Measurements from ENCODE around the gene SRGAP1. TPM values are rescaled to one million over a fixed set of nuclear protein-coding genes. Genes with fewer than 3 reads are reported as not detected.

The SRGAP1 gene
- total RNA-seq, 1 experiment from 2014 or later = 26.8 TPM

DNA sequence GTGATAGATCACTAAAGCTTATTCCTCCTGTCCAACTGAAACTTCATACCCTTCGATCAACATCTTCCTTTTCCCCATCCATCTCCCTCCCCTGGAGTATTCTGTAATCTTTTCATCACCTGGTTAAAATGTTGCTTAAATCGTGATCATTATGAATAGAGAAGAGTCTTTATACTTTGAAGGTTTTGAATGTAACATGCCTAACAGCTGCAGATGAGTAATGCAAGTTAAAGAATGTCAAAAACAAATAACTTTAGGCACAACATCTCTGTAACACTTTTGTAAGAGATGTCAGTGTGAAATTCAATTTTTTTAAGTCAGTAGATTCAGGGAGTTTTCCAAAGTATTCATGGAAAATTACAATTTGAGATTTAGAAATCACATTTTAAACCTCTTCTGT, 39.8 kb upstream of the SRGAP1 start:
- ChIA-PET CTCF (no interaction called here), POLR2A (no interaction called here)
- no peak for TF ChIP-seq POLR2AphosphoS5 (IDR thresholded peaks at IDR 0.05; ENCODE audit: low read depth, low read length)
- in situ Hi-C loops (cut with HindIII; ENCODE audit: low pct_unique_long_range_greater_than_20kb, low sequenced_read_pairs) = no loop called here
- Histone ChIP-seq H3K4me1 (ENCODE audit: control insufficient read depth, insufficient read depth, low read length) (no peaks in the 10 kb centered on the region), H3K4me3 (ENCODE audit: low read depth in 2 of 2, low read length in 2 of 2) (no peak overlapping the region), H3K9me3 (ENCODE audit: control insufficient read depth, insufficient read depth, low read depth, low read length) (no peaks in the 10 kb centered on the region), H3K27ac (ENCODE audit: low read length) (no peak overlapping the region), H3K36me3 (ENCODE audit: control insufficient read depth, insufficient read depth, low read length) (no peaks in the 10 kb centered on the region), H3K27me3 (ENCODE audit: control insufficient read depth, insufficient read depth, low read length) (no peaks in the 10 kb centered on the region)
- no peak for DNase-seq (ENCODE audit: low read depth, low spot score)
- BruUV-seq (replicated peaks) = no TSS peak
- intact Hi-C loops (cut with micrococcal nuclease; ENCODE audit: unreplicated experiment) = loop anchor here (5.0 kb wide), 3 partner anchors 132 to 702 kb away; no protein-coding TSS in a partner anchor
- ATAC-seq = no peak

DNA sequence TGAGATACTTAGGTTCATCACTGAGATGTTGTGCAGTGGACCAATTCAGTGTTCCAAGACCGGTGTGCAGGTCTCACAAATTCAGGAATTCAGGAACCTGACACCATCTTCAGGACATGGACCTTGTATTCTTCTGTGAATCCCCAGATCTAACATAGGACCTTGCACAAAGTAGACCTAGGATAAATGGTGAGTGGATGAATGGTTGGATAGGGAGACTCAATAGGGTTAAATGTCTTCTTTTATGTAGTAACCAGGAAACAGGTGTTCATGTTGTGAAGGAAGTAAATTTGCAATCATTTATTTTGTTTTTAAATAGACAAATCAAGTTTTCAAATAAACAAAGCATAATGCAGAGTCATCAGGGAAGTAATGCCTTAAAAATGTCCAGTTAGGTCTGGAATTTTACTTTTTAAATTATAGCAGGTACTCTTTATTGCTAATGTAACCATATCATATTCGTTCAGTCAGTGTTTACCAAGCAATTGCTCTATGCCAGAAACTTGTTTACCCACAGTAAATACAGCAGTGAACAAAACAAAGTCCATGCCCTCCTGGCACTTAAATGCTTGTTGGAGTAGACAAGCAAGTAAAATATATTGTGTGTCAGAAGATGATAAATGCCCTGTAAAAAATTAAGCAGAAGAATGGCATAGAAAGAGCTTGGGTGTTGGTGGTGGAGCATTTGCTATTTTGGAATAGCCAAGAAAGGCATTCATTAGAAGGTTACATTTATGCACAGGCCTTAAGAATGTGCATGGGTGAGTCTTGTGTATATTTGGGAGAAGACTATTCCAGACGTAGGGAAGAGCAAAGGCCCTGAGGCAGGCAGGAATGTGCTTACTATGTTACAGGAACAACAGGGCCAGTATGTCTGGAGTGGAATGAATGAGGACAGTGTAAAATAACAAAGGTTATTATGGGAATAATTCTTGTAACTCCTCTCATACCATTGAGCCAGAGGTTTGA, 38.5 kb upstream of the SRGAP1 start:
- ChIA-PET POLR2A (no interaction called here), CTCF (no interaction called here)
- no peak for DNase-seq (ENCODE audit: low read depth, low spot score)
- ATAC-seq = no peak
- TF ChIP-seq, protein P1, sequence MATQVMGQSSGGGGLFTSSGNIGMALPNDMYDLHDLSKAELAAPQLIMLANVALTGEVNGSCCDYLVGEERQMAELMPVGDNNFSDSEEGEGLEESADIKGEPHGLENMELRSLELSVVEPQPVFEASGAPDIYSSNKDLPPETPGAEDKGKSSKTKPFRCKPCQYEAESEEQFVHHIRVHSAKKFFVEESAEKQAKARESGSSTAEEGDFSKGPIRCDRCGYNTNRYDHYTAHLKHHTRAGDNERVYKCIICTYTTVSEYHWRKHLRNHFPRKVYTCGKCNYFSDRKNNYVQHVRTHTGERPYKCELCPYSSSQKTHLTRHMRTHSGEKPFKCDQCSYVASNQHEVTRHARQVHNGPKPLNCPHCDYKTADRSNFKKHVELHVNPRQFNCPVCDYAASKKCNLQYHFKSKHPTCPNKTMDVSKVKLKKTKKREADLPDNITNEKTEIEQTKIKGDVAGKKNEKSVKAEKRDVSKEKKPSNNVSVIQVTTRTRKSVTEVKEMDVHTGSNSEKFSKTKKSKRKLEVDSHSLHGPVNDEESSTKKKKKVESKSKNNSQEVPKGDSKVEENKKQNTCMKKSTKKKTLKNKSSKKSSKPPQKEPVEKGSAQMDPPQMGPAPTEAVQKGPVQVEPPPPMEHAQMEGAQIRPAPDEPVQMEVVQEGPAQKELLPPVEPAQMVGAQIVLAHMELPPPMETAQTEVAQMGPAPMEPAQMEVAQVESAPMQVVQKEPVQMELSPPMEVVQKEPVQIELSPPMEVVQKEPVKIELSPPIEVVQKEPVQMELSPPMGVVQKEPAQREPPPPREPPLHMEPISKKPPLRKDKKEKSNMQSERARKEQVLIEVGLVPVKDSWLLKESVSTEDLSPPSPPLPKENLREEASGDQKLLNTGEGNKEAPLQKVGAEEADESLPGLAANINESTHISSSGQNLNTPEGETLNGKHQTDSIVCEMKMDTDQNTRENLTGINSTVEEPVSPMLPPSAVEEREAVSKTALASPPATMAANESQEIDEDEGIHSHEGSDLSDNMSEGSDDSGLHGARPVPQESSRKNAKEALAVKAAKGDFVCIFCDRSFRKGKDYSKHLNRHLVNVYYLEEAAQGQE (IDR thresholded peaks at IDR 0.05; ENCODE audit: insufficient read depth in 1 of 2, low read depth in 2 of 2, low read length in 1 of 2) = no peak
- TF ChIP-seq POLR2AphosphoS5 (IDR thresholded peaks at IDR 0.05; ENCODE audit: low read depth, low read length) (no peak), TCF7L2 (IDR thresholded peaks at IDR 0.05; ENCODE audit: low read depth, low read length) (no peak), SIN3A (IDR thresholded peaks at IDR 0.05; ENCODE audit: borderline replicate concordance, insufficient read depth, low read depth, low read length) (no peak)
- TF ChIP-seq, protein P2, sequence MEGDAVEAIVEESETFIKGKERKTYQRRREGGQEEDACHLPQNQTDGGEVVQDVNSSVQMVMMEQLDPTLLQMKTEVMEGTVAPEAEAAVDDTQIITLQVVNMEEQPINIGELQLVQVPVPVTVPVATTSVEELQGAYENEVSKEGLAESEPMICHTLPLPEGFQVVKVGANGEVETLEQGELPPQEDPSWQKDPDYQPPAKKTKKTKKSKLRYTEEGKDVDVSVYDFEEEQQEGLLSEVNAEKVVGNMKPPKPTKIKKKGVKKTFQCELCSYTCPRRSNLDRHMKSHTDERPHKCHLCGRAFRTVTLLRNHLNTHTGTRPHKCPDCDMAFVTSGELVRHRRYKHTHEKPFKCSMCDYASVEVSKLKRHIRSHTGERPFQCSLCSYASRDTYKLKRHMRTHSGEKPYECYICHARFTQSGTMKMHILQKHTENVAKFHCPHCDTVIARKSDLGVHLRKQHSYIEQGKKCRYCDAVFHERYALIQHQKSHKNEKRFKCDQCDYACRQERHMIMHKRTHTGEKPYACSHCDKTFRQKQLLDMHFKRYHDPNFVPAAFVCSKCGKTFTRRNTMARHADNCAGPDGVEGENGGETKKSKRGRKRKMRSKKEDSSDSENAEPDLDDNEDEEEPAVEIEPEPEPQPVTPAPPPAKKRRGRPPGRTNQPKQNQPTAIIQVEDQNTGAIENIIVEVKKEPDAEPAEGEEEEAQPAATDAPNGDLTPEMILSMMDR (IDR thresholded peaks at IDR 0.05) = no peak
- H3K4me3 ChIP-seq (ENCODE audit: low read depth in 2 of 2, low read length in 2 of 2) = no peak overlapping the region
- BruUV-seq (replicated peaks) = no TSS peak
- intact Hi-C loops (cut with micrococcal nuclease; ENCODE audit: unreplicated experiment) = no loop called here
- no peaks in the 10 kb centered on the region for H3K36me3 ChIP-seq (ENCODE audit: control insufficient read depth, insufficient read depth, low read length)
- no peak overlapping the region for H3K27ac ChIP-seq (ENCODE audit: low read length)
- no peaks in the 10 kb centered on the region for H3K4me1 ChIP-seq (ENCODE audit: control insufficient read depth, insufficient read depth, low read length)
- H3K9me3 ChIP-seq (ENCODE audit: control insufficient read depth, insufficient read depth, low read depth, low read length) = no peaks in the 10 kb centered on the region
- in situ Hi-C loops (cut with HindIII; ENCODE audit: low pct_unique_long_range_greater_than_20kb, low sequenced_read_pairs) = no loop called here
- H3K27me3 ChIP-seq (ENCODE audit: control insufficient read depth, insufficient read depth, low read length) = no peaks in the 10 kb centered on the region

DNA sequence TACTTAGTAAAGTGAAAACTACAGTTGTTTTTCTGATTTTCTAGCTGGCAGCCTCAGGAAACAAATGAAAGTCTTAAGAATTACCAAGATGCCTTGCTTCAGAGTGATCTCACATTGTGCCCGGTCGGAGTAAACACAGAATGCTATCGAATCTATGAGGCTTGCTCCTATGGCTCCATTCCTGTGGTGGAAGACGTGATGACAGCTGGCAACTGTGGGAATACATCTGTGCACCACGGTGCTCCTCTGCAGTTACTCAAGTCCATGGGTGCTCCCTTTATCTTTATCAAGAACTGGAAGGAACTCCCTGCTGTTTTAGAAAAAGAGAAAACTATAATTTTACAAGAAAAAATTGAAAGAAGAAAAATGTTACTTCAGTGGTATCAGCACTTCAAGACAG, 35.9 kb upstream of the SRGAP1 start:
- Histone ChIP-seq H3K27me3 (ENCODE audit: control insufficient read depth, insufficient read depth, low read length) (no peaks in the 10 kb centered on the region), H3K36me3 (ENCODE audit: control insufficient read depth, insufficient read depth, low read length) (no peaks in the 10 kb centered on the region), H3K9me3 (ENCODE audit: control insufficient read depth, insufficient read depth, low read depth, low read length) (no peaks in the 10 kb centered on the region), H3K4me1 (ENCODE audit: control insufficient read depth, insufficient read depth, low read length) (no peaks in the 10 kb centered on the region), H3K27ac (ENCODE audit: low read length) (no peak overlapping the region), H3K4me3 (ENCODE audit: low read depth in 2 of 2, low read length in 2 of 2) (no peak overlapping the region)
- ATAC-seq = no peak
- in situ Hi-C loops (cut with HindIII; ENCODE audit: low pct_unique_long_range_greater_than_20kb, low sequenced_read_pairs) = no loop called here
- CTCF ChIA-PET = no interaction called here
- TF ChIP-seq, protein P1 (IDR thresholded peaks at IDR 0.05; ENCODE audit: insufficient read depth in 1 of 2, low read depth in 2 of 2, low read length in 1 of 2) = no peak
- TF ChIP-seq, protein P2 (IDR thresholded peaks at IDR 0.05) = no peak
- TF ChIP-seq SIN3A (IDR thresholded peaks at IDR 0.05; ENCODE audit: borderline replicate concordance, insufficient read depth, low read depth, low read length) = no peak
- no peak for TF ChIP-seq TCF7L2 (IDR thresholded peaks at IDR 0.05; ENCODE audit: low read depth, low read length)
- TF ChIP-seq POLR2AphosphoS5 (IDR thresholded peaks at IDR 0.05; ENCODE audit: low read depth, low read length) = no peak
- POLR2A ChIA-PET = no interaction called here
- BruUV-seq (replicated peaks) = no TSS peak
- no peak for DNase-seq (ENCODE audit: low read depth, low spot score)
- intact Hi-C loops (cut with micrococcal nuclease; ENCODE audit: unreplicated experiment) = no loop called here
